ENCODE data around the gene KRTAP4-2.
"Not testable (repeated sequence)": the region's sequence is repeated elsewhere in the genome, so short reads cannot be mapped to it uniquely, and the experiment has no call there.

KRTAP4-2 gene

GRCh38 chr17:41140360-41141131, 37.5 kb downstream of the KRTAP4-2 start, which contains the start of gene KRTAP4-6:
Gene KRTAP4-6 (minus strand): TSS chr17:41140544. CDS start chr17:41140487, 57 bp downstream.
- TF ChIP-seq CSDC2 (CRISPR knock-in tag; IDR thresholded peaks at IDR 0.05): no peak
- TF ChIP-seq TSHZ2 (CRISPR knock-in tag; IDR thresholded peaks at IDR 0.05): no peak
- no peak for TF ChIP-seq PATZ1 (CRISPR knock-in tag; IDR thresholded peaks at IDR 0.05; ENCODE audit: borderline replicate concordance)
- TF ChIP-seq ZNF565 (CRISPR knock-in tag; conservative IDR thresholded peaks at IDR 0.05; ENCODE audit: low read depth): no peak
- no peak for TF ChIP-seq PPARA (CRISPR knock-in tag; IDR thresholded peaks at IDR 0.05; ENCODE audit: borderline replicate concordance)
- no peak for TF ChIP-seq ARNTL (CRISPR knock-in tag; IDR thresholded peaks at IDR 0.05; ENCODE audit: borderline replicate concordance, low read depth)
- TF ChIP-seq TOX (CRISPR knock-in tag; IDR thresholded peaks at IDR 0.05; ENCODE audit: borderline replicate concordance): no peak
- TF ChIP-seq GLIS3 (CRISPR knock-in tag; IDR thresholded peaks at IDR 0.05): no peak
- no peak for TF ChIP-seq TCF4 (CRISPR knock-in tag; IDR thresholded peaks at IDR 0.05; ENCODE audit: borderline replicate concordance)
- TF ChIP-seq ZFP30 (CRISPR knock-in tag; IDR thresholded peaks at IDR 0.05): no peak
- no peak for TF ChIP-seq POU6F1 (CRISPR knock-in tag; IDR thresholded peaks at IDR 0.05; ENCODE audit: borderline replicate concordance, low read depth)
- no peak for TF ChIP-seq BACH2 (CRISPR knock-in tag; IDR thresholded peaks at IDR 0.05; ENCODE audit: borderline replicate concordance)
- no peak for TF ChIP-seq OSR1 (CRISPR knock-in tag; IDR thresholded peaks at IDR 0.05)
- no peak for TF ChIP-seq ZC3H10 (CRISPR knock-in tag; IDR thresholded peaks at IDR 0.05)
- no peak for TF ChIP-seq ZFP3 (CRISPR knock-in tag; IDR thresholded peaks at IDR 0.05)
- no peak for TF ChIP-seq RARB (CRISPR knock-in tag; IDR thresholded peaks at IDR 0.05)
- no peak for TF ChIP-seq ZNF70 (CRISPR knock-in tag; IDR thresholded peaks at IDR 0.05)
- no peak for TF ChIP-seq ZNF8 (CRISPR knock-in tag; IDR thresholded peaks at IDR 0.05)
- no peak for TF ChIP-seq CSRNP3 (CRISPR knock-in tag; IDR thresholded peaks at IDR 0.05)
- TF ChIP-seq ISL1 (CRISPR knock-in tag; IDR thresholded peaks at IDR 0.05): no peak

GRCh38 chr17:41139865-41140264, 38.2 kb downstream of the KRTAP4-2 start:
- ATAC-seq: not testable (repeated sequence)

More at GRCh38 chr17:41140360-41141131, 37.5 kb downstream of the KRTAP4-2 start, which contains the start of gene KRTAP4-6:
- ATAC-seq: no peak

GRCh38 chr17:41133880-41134735, 43.9 kb downstream of the KRTAP4-2 start:
- no peak for ATAC-seq
- TF ChIP-seq ZFP3 (CRISPR knock-in tag; IDR thresholded peaks at IDR 0.05) (no peak), OSR1 (CRISPR knock-in tag; IDR thresholded peaks at IDR 0.05) (no peak), ZFP30 (CRISPR knock-in tag; IDR thresholded peaks at IDR 0.05) (no peak), RARB (CRISPR knock-in tag; IDR thresholded peaks at IDR 0.05) (no peak), TOX (CRISPR knock-in tag; IDR thresholded peaks at IDR 0.05; ENCODE audit: borderline replicate concordance) (no peak), PPARA (CRISPR knock-in tag; IDR thresholded peaks at IDR 0.05; ENCODE audit: borderline replicate concordance) (no peak), ZNF8 (CRISPR knock-in tag; IDR thresholded peaks at IDR 0.05) (no peak), POU6F1 (CRISPR knock-in tag; IDR thresholded peaks at IDR 0.05; ENCODE audit: borderline replicate concordance, low read depth) (no peak), ZNF70 (CRISPR knock-in tag; IDR thresholded peaks at IDR 0.05) (no peak), TCF4 (CRISPR knock-in tag; IDR thresholded peaks at IDR 0.05; ENCODE audit: borderline replicate concordance) (no peak), SNAI2 (CRISPR knock-in tag; IDR thresholded peaks at IDR 0.05) (no peak), ARNTL (CRISPR knock-in tag; IDR thresholded peaks at IDR 0.05; ENCODE audit: borderline replicate concordance, low read depth) (no peak), PATZ1 (CRISPR knock-in tag; IDR thresholded peaks at IDR 0.05; ENCODE audit: borderline replicate concordance) (no peak), ZC3H10 (CRISPR knock-in tag; IDR thresholded peaks at IDR 0.05) (no peak), ZNF565 (CRISPR knock-in tag; conservative IDR thresholded peaks at IDR 0.05; ENCODE audit: low read depth) (no peak), CSDC2 (CRISPR knock-in tag; IDR thresholded peaks at IDR 0.05) (no peak), GLIS3 (CRISPR knock-in tag; IDR thresholded peaks at IDR 0.05) (no peak), ISL1 (CRISPR knock-in tag; IDR thresholded peaks at IDR 0.05) (no peak)

Measured in SK-N-SH treated with all-trans-retinoic acid at 6 μM for 48 hours (cell line).